Measurements from ENCODE around the gene ZNF615. TPM values are rescaled to one million over a fixed set of nuclear protein-coding genes. Genes with fewer than 3 reads are reported as not detected.
"Not testable (repeated sequence)": the region's sequence is repeated elsewhere in the genome, so short reads cannot be mapped to it uniquely, and the experiment has no call there.

Gene ZNF615
- total RNA-seq, 1 donor from 2014 or later: 14.9 TPM

DNA sequence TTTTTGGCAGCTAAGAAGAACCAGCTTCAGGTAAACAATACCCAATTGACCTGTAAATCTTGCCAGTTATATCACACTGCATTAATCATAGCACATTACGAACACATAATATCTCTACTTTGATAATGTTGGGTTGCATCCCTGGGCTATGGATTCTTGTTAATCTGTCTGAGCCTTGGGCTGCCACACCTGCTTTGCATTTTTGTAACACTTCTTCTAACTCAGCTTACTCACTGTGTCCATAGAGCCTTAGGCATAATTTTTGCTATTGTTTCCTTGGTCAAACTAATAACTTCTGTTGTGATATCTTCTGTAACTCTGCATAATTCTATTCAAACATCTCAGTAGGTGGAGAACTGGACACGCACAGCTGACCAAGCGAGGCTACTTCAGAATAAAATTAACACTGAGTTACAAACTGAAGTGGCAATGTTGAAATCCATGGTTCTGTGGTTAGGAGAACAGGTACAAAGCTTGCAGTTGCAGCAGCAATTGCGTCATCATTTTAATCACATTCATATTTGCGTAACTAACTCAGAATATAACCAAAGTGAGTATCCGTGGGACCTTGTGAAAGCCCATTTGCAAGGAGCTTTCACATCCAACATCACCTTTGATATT is 27.8 kb downstream of the ZNF615 start:
- no peak for DNase-seq (ENCODE audit: low spot score)

DNA sequence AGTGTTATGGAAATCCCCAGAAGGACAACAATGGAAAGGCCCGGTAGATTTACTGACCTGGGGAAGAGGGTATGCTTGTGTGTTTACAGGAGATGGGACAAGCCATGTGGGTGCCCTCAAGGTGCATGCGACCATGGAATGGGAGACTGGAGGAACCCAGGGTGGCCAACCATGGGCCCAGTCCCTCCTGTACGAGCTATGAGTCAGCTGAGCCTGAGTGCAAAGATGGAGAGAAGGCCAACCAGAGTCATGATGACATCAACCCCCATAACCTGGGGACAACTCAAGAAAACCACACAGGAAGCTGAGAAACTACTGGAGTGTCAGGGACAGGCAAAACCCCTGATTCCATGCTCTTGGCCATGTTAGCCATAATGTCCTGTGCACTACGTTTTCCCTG is 29.1 kb downstream of the ZNF615 start:
- no peak for DNase-seq (ENCODE audit: low spot score)

DNA sequence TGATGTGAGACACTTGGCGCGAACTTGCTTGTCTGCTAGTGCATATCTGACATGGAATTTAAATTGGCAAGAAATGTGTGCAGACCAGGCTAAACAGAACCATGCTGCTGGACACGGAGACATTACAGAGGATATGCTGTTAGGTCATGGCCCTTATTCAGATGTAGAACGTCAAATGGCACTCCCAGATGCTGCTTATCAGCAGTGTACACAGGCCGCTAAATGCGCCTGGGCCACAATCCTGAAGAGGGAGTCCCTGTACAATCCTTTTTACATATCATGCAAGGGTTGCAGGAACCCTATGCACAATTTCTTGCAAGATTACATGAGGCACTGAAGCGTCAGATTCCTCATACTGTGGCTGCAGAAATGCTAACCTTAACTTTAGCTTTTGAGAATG is 30.7 kb downstream of the ZNF615 start:
- DNase-seq (ENCODE audit: low spot score): no peak

DNA sequence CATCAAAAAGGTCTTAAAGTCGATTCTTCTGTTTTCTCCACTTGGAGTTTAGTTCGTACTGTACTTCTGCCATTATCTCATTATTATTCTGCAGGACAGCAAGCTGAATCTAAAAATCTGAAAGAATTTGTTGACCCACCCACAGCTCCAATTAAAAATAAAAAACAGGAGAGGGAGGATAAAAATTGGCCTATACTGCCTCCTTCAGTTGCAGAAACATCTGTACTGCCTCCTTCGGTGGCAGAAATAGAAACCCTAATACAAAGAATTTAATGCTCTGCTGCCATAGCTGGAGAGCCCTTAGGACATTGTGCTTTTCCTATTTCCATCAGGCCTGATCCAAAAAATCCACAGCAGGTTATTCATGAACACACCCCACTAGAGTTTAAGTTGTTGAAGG is 31.2 kb downstream of the ZNF615 start:
- DNase-seq (ENCODE audit: low spot score): no peak

DNA sequence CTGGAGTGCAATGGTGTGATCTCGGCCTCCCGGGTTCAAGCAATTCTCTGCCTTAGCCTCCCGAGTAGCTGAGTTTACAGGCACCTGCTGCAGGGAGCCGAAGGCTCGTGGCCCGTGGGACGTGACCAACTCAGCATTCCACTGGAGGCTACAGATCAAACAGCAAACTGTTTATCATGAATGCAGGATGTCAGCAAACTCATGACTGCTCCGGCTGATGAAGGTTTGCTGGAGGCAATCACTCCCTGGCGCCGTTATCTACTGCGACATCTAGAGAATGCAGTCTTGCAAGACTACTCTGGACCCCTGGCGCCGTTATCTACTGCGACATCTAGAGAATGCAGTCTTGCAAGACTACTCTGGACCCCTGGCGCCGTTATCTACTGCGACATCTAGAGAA is 32.2 kb downstream of the ZNF615 start:
- DNase-seq (ENCODE audit: low spot score): not testable (repeated sequence)

DNA sequence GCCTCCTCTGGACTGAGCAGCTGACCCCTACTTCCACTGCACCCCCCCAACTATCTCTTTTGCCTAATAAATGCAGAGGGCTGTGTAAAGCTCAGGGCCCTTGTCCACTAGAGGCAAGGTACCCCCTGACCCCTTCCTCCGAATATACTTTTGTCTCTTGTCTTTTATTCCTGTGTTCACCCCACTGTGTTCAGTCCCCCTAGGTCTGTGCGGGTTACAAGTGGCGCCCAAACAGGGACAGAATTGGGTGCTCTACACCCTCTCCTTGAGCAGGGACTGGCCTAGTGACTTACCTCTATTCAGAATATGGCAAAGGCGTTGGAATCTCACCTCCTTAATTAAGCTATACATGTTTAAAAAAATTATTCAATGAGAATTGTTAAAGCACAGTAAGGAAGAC is 36.4 kb downstream of the ZNF615 start:
- no peak for DNase-seq (ENCODE audit: low spot score)

DNA sequence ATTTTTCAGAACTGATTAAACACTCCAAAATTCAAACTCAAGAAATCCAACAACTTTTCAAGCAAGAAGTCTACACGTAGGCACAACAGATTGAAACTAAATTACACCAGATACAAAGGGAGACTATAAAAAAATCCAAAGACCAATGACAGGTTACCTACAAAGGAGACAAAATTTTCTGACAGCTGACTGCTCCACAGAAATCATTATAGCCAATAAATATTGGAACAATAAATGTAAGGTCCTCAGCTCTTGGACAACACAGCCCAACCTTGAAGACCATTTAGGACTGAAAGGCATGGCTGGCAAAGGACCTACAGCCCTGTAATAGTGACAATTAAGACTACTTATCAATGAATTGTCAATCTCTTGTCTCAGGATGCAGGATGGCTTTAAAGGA is 37.3 kb downstream of the ZNF615 start:
- DNase-seq (ENCODE audit: low spot score): no peak

DNA sequence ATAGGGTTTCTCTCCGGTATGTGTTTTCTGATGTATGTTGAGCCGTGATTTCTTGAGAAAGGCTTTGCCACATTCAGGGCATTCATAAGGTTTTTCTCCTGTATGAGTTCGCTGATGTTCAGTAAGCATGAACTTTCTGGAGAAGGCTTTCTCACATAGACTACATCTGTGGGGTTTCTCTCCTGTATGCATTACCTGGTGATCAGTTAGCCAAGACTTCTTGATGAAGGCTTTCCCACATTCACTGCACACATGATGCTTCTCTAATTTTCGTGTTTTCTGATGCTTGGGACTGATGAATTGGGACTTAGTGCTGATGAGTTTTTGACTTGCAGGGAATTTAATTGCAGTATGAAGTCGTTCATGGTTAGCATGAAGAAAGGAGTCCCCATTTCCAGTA is 42.4 kb downstream of the ZNF615 start:
- no peak for DNase-seq (ENCODE audit: low spot score)

DNA sequence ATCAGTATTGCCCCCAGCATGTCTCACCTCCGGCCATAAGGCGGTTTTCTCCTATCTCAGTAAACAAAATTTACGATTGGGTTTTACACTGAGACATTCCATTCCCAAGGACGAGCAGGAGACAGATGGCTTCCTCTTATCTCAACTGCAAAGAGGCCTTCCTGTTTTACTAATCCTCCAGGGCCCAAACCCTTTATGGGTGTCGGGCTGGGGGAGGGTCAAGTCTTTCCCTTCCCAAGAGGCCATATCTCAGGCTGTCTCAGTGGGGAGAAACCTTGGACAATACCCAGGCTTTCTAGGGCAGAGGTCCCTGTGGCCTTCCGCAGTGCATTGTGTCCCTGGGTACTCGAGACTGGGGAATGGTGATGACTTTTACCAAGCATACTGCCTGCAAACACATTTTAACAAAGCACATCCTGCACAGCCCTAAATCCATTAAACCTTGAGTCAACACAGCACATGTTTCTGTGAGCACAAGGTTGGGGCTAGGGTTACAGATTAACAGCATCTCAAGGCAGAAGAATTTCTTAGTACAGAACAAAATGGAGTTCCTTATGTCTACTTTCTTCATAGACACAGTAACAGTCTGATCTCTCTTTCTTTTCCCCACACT is 47.3 kb downstream of the ZNF615 start:
- DNase-seq (ENCODE audit: low spot score): not testable (repeated sequence)

DNA sequence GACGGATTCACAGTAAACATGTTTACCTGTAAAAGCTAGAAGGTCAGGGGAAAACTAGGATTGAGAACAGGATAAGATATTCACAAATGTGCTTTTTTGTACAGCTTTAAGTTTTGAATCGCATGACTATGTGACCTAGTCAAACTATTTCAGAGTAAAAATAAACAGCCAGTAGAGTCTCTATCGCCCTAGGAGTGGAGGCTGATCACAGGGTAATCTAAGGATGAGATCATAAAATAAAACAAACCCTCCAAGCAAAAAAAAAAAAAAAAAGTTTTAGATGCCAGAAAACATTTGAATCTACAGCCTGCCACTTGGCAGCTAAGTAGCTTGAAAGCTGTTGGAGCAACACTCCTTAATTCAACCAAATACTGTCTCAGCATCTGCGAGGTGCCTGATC is 48.2 kb downstream of the ZNF615 start:
- DNase-seq (ENCODE audit: low spot score): no peak

DNA sequence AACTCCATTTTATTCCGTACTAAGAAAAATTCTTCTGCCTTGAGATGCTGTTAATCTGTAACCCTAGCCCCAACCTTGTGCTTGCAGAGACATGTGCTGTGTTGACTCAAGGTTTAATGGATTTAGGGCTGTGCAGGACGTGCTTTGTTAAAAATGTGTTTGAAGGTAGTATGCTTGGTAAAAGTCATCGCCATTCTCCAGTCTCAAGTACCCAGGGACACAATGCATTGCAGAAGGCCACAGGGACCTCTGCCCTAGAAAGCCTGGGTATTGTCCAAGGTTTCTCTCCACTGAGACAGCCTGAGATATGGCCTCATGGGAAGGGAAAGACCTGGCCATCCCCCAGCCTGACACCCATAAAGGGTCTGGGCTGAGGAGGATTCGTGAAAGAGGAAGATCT is 50.2 kb downstream of the ZNF615 start:
- DNase-seq (ENCODE audit: low spot score): not testable (repeated sequence)

DNA sequence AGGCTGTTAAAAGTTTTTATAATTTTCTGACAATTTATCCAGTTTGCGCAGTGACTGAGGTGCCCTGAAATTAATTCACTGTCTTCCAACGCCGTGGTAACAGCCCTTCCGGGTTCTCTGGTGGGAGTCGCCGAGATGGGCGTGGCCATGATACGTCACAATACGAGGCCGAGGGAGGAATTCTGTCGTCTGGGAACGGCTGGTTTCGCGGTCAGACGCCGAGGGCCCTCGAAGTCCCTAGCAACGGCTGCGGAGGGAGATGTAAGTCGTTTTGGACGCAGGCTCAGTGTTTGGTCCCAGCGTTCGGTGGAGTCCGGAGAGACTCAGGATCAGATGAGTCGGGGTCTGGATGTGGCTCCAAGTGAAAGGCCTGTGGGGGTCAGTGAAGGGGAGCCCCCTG is 59.0 kb downstream of the ZNF615 start:
- DNase-seq (ENCODE audit: low spot score): peak; percentile 47

DNA sequence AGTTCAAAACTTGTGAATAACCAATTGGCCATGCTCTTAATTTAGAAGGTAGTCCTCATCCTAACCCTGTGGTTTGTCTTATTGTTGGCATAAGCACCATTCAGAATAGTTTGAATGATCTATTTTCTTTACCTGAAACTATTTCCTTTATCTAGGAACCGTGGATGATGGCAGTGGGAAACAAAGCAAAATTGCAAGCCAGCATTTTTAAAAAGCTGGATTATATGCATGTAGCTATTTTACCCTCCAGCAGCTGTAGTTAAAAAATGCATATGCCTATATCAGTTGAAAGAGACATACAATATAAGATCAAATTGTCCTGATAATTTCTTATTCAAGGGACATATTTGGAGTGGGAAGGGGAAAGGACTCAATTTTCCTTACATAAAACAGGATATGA is 61.4 kb downstream of the ZNF615 start:
- no peak for DNase-seq (ENCODE audit: low spot score)

DNA sequence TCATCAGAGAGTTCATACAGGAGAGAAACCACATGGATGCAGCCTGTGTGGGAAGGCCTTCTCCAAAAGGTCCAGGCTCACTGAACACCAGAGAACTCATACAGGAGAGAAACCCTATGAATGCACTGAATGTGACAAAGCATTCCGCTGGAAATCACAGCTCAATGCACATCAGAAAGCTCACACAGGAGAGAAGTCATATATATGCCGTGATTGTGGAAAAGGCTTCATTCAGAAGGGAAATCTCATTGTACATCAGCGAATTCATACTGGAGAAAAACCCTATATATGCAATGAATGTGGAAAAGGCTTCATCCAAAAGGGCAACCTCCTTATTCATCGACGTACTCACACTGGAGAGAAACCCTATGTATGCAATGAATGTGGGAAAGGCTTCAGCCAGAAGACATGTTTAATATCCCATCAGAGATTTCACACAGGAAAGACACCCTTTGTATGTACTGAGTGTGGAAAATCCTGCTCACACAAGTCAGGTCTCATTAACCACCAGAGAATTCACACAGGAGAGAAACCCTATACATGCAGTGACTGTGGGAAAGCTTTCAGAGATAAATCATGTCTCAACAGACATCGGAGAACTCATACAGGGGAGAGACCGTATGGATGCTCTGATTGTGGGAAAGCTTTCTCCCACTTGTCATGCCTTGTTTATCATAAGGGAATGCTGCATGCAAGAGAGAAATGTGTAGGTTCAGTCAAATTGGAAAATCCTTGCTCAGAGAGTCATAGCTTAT is 63.0 kb downstream of the ZNF615 start:
- DNase-seq (ENCODE audit: low spot score): no peak

Other genes starting within 250 kb of the ZNF615 start
- gene FPR2, start 247.0 kb downstream of the ZNF615 start, total RNA-seq: 0.89 TPM
- 3.4 TPM for gene FPR3, start 213.1 kb downstream of the ZNF615 start, total RNA-seq
- 21.5 TPM for gene ZNF577, start 120.3 kb downstream of the ZNF615 start, total RNA-seq
- 23.6 TPM for gene ZNF649, start 103.2 kb downstream of the ZNF615 start, total RNA-seq
- gene ZNF613, start 80.7 kb downstream of the ZNF615 start, total RNA-seq: 10.2 TPM
- gene ZNF350, start 21.4 kb downstream of the ZNF615 start, total RNA-seq: 23.3 TPM
- 10.0 TPM for gene ZNF614, start 20.2 kb upstream of the ZNF615 start, total RNA-seq
- gene ZNF432, start 40.6 kb upstream of the ZNF615 start, total RNA-seq: 19.7 TPM
- gene ZNF841, start 87.6 kb upstream of the ZNF615 start, total RNA-seq: 38.7 TPM
- gene ZNF616, start 131.7 kb upstream of the ZNF615 start, total RNA-seq: 16.0 TPM
- gene ZNF836, start 163.4 kb upstream of the ZNF615 start, total RNA-seq: 22.0 TPM
- gene PPP2R1A, start 181.8 kb upstream of the ZNF615 start, total RNA-seq: 259 TPM

Data from ureter (tissue), 1 donor.